Activated CD8-positive, alpha-beta memory T cell treated with anti-CD3 and anti-CD28 coated beads, Interleukin-2, amount 50 U/mL, for 1 hour (primary cell): ENCODE results near the gene PRR16.
"Not testable (repeated sequence)": the region's sequence is repeated elsewhere in the genome, so short reads cannot be mapped to it uniquely, and the experiment has no call there.

Experiments used
- DNase-seq: peaks from one replicate; pipeline ENCODE4 v3.0.0-alpha.2; 2020; ENCODE audit errors: extremely low read depth

The PRR16 gene

GRCh38 chr5:120644516-120644915 is 180.4 kb downstream of the PRR16 start:
- no peak for DNase-seq

DNA sequence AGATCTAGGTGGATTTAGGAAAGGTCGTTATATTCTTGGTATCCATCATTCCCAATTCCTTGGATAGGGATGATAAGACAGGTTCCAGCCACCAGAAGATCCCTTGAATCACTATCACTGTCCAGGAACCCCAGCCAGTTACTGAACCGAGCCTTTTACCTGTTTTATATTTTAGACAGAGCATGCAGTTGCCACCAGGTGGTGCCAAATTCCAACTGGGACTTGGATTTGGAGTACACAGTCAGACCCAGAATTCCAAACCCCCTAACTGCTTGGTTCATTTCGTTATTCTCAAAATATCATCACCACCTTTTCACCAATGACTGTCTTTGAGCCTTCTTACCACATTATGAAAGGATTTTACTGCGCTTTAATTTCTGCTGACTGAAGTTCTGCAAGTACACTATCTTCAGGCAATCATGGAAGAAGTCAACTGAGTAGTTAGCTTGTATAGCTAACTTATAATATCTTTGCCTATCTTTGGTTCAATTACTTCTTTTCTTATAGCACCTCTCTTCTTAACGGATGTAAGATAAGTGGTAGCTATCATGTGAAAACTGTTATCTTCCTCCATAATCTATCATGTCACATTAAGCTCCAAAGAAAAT is 191.8 kb downstream of the PRR16 start:
- DNase-seq, result no peak

GRCh38 chr5:120657104-120657503 is 193.0 kb downstream of the PRR16 start:
- no peak for DNase-seq

DNA sequence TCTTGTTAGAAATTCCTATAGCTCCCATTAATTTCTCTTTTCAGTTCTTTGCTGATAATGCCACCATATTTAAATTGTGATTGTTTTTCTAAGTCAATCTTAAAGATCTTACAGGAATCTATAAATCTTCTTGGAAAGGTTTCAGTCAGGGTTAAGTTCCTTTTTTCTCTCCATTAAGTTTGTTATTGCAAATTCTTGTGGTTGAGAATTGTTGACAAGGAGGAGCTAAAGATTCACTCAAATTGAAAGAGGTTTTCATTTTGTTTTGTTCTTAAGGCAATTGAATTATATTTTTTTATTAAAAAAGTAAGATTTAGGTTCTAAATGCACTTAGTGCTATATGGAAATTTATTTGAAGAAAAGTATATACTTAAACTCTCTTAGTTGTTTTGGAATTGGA is 213.4 kb downstream of the PRR16 start:
- DNase-seq, result no peak

DNA sequence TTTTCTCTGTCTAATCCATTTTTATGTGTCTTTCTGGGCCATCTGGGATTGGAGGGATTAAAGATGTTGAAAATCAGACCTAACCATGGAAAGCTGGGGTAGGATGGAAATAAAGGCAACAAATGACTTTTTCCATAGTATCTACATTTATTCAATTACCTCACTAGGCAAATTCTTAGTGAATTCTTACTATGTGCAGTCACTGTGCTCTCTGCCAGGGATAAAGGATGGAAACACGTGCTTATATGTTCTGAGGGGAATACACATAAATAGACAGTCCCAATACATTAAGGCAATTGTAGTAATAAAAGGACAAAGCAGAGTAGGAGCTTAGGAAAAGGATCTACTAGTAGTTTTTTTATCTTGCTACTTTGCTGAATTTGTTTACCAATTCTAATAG is 214.2 kb downstream of the PRR16 start:
- DNase-seq, result no peak

- DNase-seq, result no peak
Measured at GRCh38 chr5:120682851-120683250, 218.8 kb downstream of the PRR16 start.

- no peak for DNase-seq
Measured at GRCh38 chr5:120683580-120683979, 219.5 kb downstream of the PRR16 start.

GRCh38 chr5:120684213-120684612 is 220.1 kb downstream of the PRR16 start:
- no peak for DNase-seq

DNA sequence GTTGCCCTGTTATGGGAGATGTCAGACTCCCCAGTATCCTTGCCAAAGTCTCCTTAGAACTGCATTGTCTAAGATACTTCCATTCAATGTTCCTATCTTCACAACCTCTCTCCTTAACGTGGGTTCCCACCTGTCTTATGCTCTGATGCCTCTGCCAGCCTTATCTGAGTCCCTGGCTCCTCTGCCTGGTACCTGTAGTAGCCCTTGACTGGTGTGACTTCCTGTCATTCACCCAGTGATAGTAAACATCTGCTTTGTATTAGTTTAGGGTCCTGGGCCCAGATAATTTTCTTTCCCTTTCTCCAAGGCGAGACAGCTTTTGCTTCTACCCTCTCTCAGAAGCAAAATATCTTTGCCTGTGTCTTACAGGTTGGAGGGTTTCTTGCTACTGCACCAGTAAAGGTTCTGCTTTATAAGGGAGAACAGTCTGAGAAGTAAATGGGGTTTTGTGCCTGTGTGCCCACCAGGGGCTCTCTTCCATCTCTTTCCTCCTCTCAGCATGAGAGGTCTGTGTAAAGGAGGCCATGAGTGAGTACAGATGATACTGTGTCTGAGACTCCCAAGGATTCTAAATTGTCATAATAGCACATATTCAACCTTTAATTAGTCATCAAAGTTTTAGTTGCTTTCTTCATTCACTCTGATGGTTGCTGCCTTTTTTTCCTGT is 220.8 kb downstream of the PRR16 start:
- no peak for DNase-seq

DNA sequence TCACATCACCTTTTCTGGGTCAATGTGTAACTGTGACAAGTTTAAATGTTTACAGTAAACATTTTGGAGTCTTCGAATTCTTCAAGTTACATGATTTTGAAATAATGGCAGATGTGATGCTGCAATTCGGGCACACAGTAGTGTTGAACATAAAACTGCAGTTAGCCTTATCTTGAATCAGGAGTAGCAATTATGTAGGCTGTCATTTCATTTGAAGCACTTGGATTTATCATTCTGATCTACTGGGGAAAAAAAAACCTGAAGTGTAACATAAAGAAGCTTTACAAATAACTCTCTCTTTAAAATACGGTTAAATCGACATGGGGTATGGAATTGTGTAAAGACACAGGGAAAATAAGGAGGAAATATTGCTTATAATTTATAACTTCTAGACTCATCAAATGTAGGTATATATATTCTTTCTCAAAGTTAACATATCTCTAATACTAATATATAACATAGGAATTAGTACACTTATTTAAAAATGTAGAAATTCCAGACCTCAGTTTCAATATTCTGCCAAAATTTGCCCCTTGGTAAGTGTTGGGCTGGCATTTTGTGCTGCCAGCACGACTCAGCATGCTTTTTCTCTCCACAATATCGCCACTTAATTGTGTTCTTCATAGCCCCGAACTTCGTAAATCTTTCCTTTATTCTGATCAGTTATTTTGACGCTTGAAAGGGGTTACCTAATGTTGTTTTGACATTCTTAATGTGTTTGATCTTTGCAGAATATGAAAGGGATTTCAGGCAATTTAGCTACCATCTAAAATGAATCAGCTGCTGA is 226.7 kb downstream of the PRR16 start:
- DNase-seq, result no peak

GRCh38 chr5:120692325-120692724 is 228.2 kb downstream of the PRR16 start:
- no peak for DNase-seq

GRCh38 chr5:120695368-120695880 is 231.3 kb downstream of the PRR16 start:
- no peak for DNase-seq

- DNase-seq, result no peak
Measured at GRCh38 chr5:120697147-120697546, 233.0 kb downstream of the PRR16 start.

- not testable (repeated sequence) for DNase-seq
Measured at GRCh38 chr5:120697670-120698327, 233.7 kb downstream of the PRR16 start.

- not testable (repeated sequence) for DNase-seq
Measured at GRCh38 chr5:120700653-120701052, 236.6 kb downstream of the PRR16 start.

DNA sequence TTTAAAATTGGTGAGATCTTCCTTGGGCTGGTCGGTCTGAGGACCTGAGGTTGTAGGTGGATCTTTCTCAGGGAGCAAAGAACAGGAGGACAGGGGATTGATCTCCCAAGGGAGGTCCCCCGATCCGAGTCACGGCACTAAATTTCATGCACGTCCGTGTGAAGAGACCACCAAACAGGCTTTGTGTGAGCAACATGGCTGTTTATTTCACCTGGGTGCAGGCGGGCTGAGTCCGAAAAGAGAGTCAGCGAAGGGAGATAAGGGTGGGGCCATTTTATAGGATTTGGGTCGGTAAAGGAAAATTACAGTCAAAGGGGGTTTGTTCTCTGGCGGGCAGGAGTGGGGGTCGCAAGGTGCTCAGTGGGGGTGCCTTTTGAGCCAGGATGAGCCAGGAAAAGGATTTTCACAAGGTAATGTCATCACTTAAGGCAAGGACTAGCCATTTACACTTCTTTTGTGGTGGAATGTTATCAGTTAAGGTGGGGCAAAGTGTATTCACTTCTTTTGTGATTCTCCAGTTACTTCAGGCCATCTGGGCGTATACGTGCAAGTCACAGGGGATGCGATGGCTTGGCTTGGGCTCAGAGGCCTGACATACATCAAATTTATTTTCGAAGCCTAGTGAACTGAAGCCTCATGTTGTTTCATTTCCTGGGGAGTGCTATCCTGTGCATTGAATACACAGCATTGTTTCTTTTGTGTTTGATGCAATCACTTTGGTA is 238.9 kb downstream of the PRR16 start:
- DNase-seq, result not testable (repeated sequence)

DNA sequence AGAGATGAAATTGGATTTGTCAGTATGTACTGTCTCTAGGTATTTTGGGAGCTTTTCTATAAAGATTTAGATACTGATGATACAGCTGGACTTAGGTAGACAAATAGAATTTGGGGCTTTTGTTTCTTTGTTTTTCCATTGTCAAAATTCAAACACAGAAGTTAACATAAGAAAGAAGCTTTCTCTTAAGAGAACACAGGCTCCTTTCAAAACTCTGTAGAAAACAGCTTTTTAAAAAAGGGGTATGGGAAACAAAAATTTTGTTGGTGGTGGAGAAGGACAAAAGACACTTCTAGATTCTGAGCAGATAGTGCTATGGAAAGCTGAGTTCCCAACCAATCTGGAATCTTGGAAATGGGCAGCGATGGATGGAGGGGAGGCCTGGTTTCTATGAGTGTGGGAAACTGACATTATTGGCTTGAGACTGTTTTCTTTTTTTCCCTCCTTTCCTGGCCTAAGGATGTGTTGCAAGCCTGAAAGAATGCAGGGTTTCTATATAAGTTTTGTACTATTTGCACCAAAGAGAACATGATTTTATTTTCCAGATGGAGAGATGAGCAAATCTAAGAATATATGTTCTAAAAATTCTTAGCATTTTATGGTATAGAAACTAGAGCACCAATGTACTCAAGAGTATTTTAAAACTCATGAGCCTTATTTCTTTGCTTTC is 240.0 kb downstream of the PRR16 start:
- DNase-seq, result no peak

- DNase-seq, result no peak
Measured at GRCh38 chr5:120706877-120707276, 242.8 kb downstream of the PRR16 start.

DNA sequence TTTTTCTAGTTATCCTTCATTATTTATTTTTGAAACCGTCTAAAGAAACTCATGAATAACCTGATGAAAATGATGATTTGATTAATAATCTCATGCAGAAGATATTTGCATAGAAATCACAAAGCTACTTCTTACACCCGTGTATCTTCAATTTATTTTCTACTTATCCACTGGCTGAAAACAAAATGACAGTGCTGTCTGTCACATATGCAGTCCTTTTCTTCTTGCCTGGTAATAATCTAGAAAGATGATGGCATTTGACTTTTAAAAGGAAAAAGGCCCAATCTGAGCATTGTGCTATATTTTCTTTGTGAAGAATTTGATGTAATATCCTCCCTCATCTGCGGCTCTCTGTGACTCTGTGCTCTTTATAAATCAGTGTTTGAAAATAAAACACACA is 253.3 kb downstream of the PRR16 start:
- no peak for DNase-seq

DNA sequence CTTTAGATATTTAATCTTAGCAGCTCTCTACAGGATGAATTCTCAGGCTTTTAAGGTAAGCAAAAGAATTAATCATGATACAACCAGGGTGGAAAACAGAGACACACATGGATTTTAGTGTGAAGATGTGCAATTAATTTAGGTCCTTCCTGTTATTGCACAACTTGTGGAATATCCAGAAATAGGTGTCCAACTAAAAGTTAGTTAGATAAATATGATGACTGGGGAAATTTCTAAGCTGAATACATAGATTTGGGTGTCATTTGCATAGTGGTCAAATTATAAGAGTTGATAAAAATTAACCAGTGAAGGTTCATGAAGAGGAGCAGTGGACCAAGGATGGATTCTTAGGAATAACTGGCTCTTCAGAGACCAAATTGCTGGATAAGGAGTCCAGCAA is 266.1 kb downstream of the PRR16 start:
- no peak for DNase-seq

DNA sequence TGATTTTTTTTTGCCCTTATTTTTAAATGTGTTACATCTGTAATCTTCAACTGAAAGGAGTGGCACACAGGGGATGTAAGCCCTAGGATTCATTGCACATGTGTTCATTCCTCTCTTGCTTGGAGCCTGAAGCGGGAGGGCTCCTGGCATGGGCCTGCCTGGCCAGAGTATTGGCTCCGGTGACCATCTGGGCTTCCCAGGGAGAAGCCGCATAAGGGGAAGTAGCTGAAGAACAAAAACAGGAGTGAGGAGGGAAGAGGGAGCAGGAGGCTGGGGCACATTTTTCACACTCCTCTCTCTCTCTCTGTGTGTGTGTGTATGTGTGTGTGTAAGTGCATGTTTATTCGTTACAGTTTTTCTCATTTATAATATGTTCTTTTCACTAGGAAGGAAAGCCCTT is 269.9 kb downstream of the PRR16 start:
- no peak for DNase-seq
